ENCODE measurements around the gene RAX.

DNA sequence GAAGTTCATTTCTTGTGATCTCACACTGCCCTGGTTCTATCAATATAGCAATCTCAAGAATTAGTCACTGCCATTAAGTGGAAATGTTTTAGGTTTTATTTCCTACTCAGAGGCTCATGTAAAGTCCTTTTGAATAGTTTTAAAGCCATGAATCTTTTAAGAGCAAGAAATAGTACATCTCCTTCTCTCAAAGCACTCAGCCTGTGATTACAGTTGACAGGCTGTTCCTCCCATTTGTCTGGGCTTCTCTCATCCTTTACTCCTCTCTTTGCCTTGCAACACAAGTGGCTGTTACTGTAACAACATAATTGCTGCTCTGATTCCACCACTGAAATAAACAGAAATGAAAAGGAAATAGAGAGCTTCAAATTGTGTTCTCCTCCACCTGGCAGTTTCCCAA lies 34.9 kb downstream of the RAX start:
- TF ChIP-seq, protein P1, sequence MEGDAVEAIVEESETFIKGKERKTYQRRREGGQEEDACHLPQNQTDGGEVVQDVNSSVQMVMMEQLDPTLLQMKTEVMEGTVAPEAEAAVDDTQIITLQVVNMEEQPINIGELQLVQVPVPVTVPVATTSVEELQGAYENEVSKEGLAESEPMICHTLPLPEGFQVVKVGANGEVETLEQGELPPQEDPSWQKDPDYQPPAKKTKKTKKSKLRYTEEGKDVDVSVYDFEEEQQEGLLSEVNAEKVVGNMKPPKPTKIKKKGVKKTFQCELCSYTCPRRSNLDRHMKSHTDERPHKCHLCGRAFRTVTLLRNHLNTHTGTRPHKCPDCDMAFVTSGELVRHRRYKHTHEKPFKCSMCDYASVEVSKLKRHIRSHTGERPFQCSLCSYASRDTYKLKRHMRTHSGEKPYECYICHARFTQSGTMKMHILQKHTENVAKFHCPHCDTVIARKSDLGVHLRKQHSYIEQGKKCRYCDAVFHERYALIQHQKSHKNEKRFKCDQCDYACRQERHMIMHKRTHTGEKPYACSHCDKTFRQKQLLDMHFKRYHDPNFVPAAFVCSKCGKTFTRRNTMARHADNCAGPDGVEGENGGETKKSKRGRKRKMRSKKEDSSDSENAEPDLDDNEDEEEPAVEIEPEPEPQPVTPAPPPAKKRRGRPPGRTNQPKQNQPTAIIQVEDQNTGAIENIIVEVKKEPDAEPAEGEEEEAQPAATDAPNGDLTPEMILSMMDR (IDR thresholded peaks at IDR 0.05), result no peak
- TF ChIP-seq TCF7L2 (IDR thresholded peaks at IDR 0.05; ENCODE audit: low read depth, low read length), result no peak
- TF ChIP-seq POLR2AphosphoS5 (IDR thresholded peaks at IDR 0.05; ENCODE audit: low read depth, low read length), result no peak
- TF ChIP-seq SIN3A (IDR thresholded peaks at IDR 0.05; ENCODE audit: borderline replicate concordance, insufficient read depth, low read depth, low read length), result no peak
